ENCODE data around the gene ATG16L2. TPM values are rescaled to one million over a fixed set of nuclear protein-coding genes. Genes with fewer than 3 reads are reported as not detected.

The ATG16L2 gene
- total RNA-seq: 42.9 TPM

DNA sequence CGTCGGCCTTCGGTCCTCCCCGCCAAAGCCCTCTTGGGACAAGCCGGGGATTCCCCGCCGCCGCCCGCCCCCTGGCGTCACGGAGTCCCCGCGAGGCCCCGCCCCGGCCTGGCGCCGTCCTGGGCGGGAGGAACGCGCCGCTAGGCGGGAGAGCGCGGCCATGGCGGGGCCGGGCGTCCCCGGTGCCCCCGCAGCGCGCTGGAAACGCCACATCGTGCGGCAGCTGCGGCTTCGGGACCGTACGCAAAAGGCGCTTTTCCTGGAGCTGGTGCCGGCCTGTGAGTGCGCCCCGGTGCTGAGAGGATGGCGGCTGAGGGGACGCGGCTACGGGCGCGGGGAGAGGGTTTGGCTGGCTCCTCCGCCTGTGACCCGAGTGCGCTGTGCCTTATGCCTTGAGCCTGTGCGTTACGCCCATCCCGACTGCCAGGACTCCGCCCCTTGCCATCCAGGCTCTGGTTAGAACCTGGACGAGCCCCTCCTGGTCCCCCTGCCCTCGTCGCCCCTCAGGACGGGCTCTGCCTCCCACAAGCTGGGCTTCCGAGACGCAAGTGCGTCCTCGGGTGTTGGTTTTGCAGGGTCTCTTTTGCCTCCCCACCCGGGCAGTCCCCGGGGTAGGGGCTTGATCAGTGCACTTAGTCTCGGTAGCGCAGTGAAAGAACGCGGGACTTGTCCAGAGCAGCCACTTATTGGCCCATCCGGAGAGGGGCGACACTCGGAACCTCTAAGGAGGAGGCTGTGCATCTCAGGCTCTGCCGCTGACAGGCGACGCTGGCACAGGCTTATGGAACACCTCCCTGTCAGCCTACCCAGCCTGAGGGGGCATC lies at the start of gene ATG16L2:
TSS of gene ATG16L2 (plus strand) at position 126 of the 824 bp plus-strand sequence. CDS start at position 161, 35 bp downstream.

GRCh38 chr11:72793425-72794367 lies 20.5 kb upstream of the ATG16L2 start, which contains the start of gene STARD10:
Gene STARD10 (minus strand): TSS chr11:72794047. CDS start chr11:72781181, 12,866 bp downstream.

Small RNA genes lying within 50 kb of the gene (small RNA-seq; reads per million reads assigned to genes)
- gene MIR4692 (ENCODE audit: low replicate concordance) (not detected), gene RF00019 (ENCODE audit: low replicate concordance) (not detected), gene RNU6-672P (ENCODE audit: low replicate concordance) (not detected)

Other genes starting within 250 kb of the ATG16L2 start
- 26.7 TPM for gene PDE2A, start 140.0 kb upstream of the ATG16L2 start, total RNA-seq
- gene ARAP1, start 62.0 kb upstream of the ATG16L2 start, total RNA-seq: 138 TPM
- 36.1 TPM for gene STARD10, start 20.4 kb upstream of the ATG16L2 start, total RNA-seq

Data from metanephros (tissue), 2 donors.